B cell (primary cell): ENCODE results near the gene XRRA1.

Experiments
- CTCF ChIP-seq: fragments of 200-600 bp; IDR thresholded peaks from one replicate; pipeline ENCODE4 v1.8.0; 2022; ENCODE audit warnings: antibody characterized with exemption, mild to moderate bottlenecking
- EZH2 ChIP-seq: IDR thresholded peaks from 2 replicates; pipeline ENCODE4 v1.6.1; 2012; ENCODE audit warnings: borderline replicate concordance, low read depth, mild to moderate bottlenecking, moderate library complexity, low read length; ENCODE audit not compliant: insufficient read depth, poor library complexity, severe bottlenecking

DNA sequence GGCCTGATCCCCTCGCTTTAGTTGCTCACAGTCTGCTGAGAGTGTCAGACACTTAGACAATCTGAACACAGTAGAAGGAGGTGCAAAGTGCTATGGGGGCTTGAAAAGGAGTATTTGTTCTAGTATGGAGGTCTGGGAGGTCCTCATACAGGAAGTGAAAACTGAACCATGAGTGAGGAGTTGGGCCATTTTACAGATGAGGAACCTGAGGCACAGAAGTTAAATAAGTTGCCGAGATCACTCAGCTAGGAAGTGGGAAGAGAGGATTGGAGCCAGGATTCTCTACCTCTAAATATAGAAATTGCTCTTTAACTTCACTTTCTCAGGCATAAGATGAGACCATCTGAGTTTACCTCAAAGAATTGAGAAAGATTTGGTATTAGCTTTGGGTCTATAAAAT, 35.8 kb upstream of the XRRA1 start:
- TF ChIP-seq CTCF (no peak), EZH2 (no peak)
